ENCODE measurements around the gene BSN. TPM values are rescaled to one million over a fixed set of nuclear protein-coding genes. Genes with fewer than 3 reads are reported as not detected.

The BSN gene
- total and polyA plus RNA-seq, 2 of the 4 experiments (the other 2 are of a cell fraction): under 0.01 to 0.03 TPM

GRCh38 chr3:49623071-49623470 is 68.8 kb downstream of the BSN start:
- Histone ChIP-seq H3K23ac (ENCODE audit: low read depth, low read length) (no peak overlapping the region), H3K56ac (ENCODE audit: extremely low read depth, insufficient read depth, low read length) (no peak overlapping the region), H3K18ac (ENCODE audit: low read depth, low read length) (no peak overlapping the region), H3K9me1 (ENCODE audit: insufficient read depth, low read length) (no peaks in the 10 kb centered on the region; the same call in 1 of the 2 replicates), H2BK15ac (ENCODE audit: low read depth, low read length) (no peak overlapping the region), H2AK9ac (replicated peaks; ENCODE audit: low read depth, low read length, poor library complexity) (no peak overlapping the region), H4K91ac (ENCODE audit: insufficient read depth, low read depth, low read length) (no peak overlapping the region), H3K4me3 (ENCODE audit: insufficient read depth, low read depth, low read length) (no peak overlapping the region), H3K9me3 (ENCODE audit: control insufficient read depth, insufficient read depth, low read length) (no peaks in the 10 kb centered on the region), H2BK120ac (ENCODE audit: low read depth, low read length) (no peak overlapping the region), H4K20me1 (ENCODE audit: insufficient read depth, low read length) (no peaks in the 10 kb centered on the region), H3K9ac (ENCODE audit: low read depth, low read length) (no peak overlapping the region), H4K8ac (ENCODE audit: low read depth in 2 of 2, low read length in 2 of 2) (no peak overlapping the region), H3K36me3 (ENCODE audit: control insufficient read depth, insufficient read depth, low read length) (no peaks in the 10 kb centered on the region), H3K79me1 (ENCODE audit: low read depth in 1 of 2, low read length in 2 of 2) (no peaks in the 10 kb centered on the region), H3K27me3 (ENCODE audit: control insufficient read depth, insufficient read depth, low read length) (peaks cover 57% of the 10 kb centered on the region), H3K27ac (ENCODE audit: insufficient read depth, low read length) (no peak overlapping the region), H3K4ac (ENCODE audit: low read depth, low read length) (no peak overlapping the region), H3K4me1 (ENCODE audit: control insufficient read depth, insufficient read depth, low read length) (no peaks in the 10 kb centered on the region), H3K14ac (replicated peaks; ENCODE audit: low read depth, low read length) (no peak overlapping the region), H3K4me2 (ENCODE audit: low read depth, low read length) (no peak overlapping the region), H2BK5ac (ENCODE audit: low read depth, low read length, poor library complexity, severe bottlenecking) (no peak overlapping the region), H2BK20ac (ENCODE audit: low read depth, low read length) (no peak overlapping the region), H4K5ac (ENCODE audit: low read depth, low read length) (no peak overlapping the region), H2AFZ (replicated peaks; ENCODE audit: low read length, poor library complexity) (no peak overlapping the region), H2AK5ac (ENCODE audit: low read depth, low read length) (no peak overlapping the region)
- ATAC-seq (ENCODE audit: low read depth) (no peak), DNase-seq (no peak)
- no TSS peak for BruUV-seq (replicated peaks)
- WGBS, 2 experiments (ENCODE audit: extremely low coverage in 2 of 2, insufficient read length in 1 of 2): 40% methylated on average over 1 of the region's 1 CpG; no CpG with 5 or more reads in 1 of the 2 experiments
- no peak for TF ChIP-seq CEBPB (IDR thresholded peaks at IDR 0.05; ENCODE audit: low read depth, low read length)
- no peak for TF ChIP-seq ELK1 (IDR thresholded peaks at IDR 0.05; ENCODE audit: borderline replicate concordance, low read depth, low read length)
- TF ChIP-seq POLR2A (IDR thresholded peaks at IDR 0.05; ENCODE audit: low read depth, low read length): no peak
- no peak for TF ChIP-seq CHD1 (IDR thresholded peaks at IDR 0.05; ENCODE audit: low read depth, low read length)
- TF ChIP-seq FOS (IDR thresholded peaks at IDR 0.05; ENCODE audit: low read depth, low read length): no peak
- TF ChIP-seq RAD21 (IDR thresholded peaks at IDR 0.05; ENCODE audit: low read length): no peak
- no peak for TF ChIP-seq MAFK (IDR thresholded peaks at IDR 0.05; ENCODE audit: low read depth, low read length)
- TF ChIP-seq NFE2L2 (IDR thresholded peaks at IDR 0.05; ENCODE audit: low read depth, low read length): no peak
- no peak for TF ChIP-seq MAZ (IDR thresholded peaks at IDR 0.05; ENCODE audit: borderline replicate concordance, low read depth, low read length)
- no peak for TF ChIP-seq SMC3 (IDR thresholded peaks at IDR 0.05; ENCODE audit: low read depth, low read length)
- no peak for TF ChIP-seq RFX5 (IDR thresholded peaks at IDR 0.05; ENCODE audit: low read depth, low read length)
- no peak for TF ChIP-seq RCOR1 (IDR thresholded peaks at IDR 0.05; ENCODE audit: insufficient replicate concordance, low read length)
- TF ChIP-seq, protein P1, sequence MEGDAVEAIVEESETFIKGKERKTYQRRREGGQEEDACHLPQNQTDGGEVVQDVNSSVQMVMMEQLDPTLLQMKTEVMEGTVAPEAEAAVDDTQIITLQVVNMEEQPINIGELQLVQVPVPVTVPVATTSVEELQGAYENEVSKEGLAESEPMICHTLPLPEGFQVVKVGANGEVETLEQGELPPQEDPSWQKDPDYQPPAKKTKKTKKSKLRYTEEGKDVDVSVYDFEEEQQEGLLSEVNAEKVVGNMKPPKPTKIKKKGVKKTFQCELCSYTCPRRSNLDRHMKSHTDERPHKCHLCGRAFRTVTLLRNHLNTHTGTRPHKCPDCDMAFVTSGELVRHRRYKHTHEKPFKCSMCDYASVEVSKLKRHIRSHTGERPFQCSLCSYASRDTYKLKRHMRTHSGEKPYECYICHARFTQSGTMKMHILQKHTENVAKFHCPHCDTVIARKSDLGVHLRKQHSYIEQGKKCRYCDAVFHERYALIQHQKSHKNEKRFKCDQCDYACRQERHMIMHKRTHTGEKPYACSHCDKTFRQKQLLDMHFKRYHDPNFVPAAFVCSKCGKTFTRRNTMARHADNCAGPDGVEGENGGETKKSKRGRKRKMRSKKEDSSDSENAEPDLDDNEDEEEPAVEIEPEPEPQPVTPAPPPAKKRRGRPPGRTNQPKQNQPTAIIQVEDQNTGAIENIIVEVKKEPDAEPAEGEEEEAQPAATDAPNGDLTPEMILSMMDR (conservative IDR thresholded peaks at IDR 0.05; ENCODE audit: low read depth, low read length): no peak
- no peak for TF ChIP-seq BHLHE40 (IDR thresholded peaks at IDR 0.05; ENCODE audit: low read depth, low read length)
- TF ChIP-seq MXI1 (IDR thresholded peaks at IDR 0.05; ENCODE audit: borderline replicate concordance, low read depth, low read length): no peak
- ChIA-PET POLR2A (ENCODE audit: unreplicated experiment) (no interaction called here), CTCF (no interaction called here)
- in situ Hi-C loops (cut with MboI; ENCODE audit: low sequenced_read_pairs) (no loop called here), dilution Hi-C loops (cut with HindIII; ENCODE audit: low sequenced_read_pairs, unreplicated experiment) (no loop called here), intact Hi-C loops (cut with micrococcal nuclease) (no loop called here)

Measured in IMR-90 (cell line).